Measurements from ENCODE around the gene C1orf159.
"Not testable (repeated sequence)": the region's sequence is repeated elsewhere in the genome, so short reads cannot be mapped to it uniquely, and the experiment has no call there.

C1orf159 gene

DNA sequence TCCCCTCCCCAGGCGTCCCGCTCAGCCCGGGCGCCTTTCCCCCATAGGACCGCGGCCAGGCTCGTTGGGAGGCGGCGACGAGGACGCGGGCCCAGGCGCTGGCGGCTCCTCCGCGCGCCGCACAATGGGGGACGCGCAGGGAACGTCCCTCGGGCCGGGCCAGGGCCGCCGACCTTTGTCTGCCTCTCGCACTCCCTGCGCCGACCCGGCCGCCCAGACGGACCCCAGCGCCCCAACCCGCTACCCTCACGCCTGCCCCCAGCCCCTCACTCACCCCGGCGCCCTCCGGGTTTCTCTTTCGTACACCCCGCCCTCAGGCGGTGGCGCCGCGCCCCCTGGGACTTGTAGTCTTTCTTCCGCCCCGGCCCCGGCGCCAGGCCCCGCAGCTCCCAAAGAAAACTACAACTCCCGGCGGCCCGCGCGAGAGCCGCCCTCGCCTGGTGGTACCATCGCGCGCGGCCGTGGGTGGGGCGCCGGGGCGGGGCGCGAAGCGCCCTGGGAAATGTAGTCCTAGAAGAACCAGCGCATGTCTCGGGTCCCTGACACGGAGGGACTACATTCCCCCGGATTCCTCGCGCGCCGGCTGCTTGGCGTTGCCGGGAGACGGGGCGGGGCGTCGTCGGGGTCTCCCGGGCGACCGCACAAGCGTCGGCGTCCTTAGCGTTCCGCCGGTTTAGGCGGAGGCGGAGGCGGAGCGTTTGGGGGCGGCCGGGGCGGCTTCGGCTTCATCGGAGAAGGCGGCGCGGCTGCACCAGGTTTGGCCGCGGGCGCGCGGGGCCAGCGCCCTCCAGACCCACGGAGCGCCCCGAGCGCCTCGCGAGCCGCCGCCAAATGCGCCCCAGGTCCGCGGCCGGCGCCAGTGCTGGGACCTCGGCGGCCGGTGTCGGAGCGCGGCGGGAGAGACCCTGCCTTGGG lies at the start of gene C1orf159:
Gene C1orf159 (minus strand): TSS at position 304 of the 915 bp plus-strand sequence. CDS start 24,546 bp downstream, outside the sequence.
- peak; percentile 89 for DNase-seq

DNA sequence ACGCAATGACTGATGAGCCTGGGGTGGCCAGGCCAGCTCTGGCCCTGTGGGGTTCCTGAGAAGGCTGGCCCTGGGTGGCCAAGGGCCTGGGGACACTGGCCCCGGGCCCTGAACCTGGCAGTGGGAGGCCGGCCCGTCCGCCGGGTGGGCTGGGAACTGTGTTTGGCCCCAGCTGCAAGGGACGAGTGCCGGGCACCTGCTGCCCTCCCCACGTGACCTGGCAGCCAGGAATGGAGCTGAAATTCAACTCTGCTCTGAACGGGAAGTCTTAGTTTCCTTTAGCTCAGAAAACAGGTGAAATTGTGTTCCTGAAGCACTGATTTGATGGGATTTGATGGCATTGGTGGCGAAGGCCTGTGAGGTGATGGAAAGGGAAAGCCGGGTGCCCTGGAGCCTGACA lies 49.6 kb upstream of the C1orf159 start:
- DNase-seq = no peak

DNA sequence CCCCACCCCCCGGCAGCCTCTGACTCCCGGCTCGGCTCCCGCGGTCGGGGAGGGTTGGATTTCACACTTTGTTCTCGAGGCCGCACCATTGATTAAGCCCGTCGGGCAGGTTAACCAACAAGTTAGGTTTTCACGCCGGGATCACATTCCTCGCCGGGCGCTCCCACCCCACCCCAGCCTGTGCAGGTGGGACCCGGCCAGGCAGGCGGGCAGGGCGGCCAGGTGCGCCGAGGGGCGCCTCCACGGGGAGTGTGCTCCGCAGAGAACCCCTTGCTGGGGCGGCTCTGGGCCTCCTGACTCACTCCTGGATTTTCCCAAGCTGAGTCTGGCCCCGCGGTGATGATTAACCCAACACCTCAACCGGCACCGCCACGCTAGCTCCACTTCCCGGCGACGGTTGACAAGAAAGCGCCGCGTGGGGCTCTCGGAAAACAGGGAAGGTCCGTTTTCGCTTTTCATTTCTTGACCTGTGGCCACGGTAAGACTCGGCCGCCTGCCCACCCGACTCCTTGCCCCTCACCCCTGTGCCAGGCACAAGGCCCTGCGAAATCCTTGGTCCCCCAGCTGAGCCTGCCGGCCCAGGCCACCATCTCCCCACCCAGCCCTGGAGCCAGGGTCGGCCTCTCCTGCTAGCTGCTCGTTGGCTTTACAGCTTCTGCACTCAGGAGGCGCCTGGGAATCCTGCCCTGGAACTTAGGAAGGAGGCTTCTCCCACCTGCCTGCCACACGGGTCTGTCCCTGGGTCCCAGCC lies 49.0 kb upstream of the C1orf159 start:
- no peak for DNase-seq

DNA sequence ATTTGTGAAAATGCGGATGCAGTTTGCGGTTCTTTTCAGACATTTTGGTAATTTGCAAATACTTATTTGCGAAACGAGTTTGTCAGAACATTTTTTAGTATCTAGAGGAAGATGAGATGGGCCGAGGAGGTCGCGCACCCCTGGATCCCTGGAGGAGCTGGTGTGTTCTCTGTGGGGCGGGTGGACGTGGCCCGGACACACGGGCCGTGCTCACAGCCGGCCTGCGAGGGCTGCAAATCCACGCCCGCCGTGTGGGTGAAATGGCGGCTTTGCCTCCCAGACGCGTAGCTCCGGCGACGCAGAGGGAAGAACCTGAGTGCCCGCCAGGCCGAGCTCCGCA lies 48.4 kb upstream of the C1orf159 start:
- DNase-seq = no peak

DNA sequence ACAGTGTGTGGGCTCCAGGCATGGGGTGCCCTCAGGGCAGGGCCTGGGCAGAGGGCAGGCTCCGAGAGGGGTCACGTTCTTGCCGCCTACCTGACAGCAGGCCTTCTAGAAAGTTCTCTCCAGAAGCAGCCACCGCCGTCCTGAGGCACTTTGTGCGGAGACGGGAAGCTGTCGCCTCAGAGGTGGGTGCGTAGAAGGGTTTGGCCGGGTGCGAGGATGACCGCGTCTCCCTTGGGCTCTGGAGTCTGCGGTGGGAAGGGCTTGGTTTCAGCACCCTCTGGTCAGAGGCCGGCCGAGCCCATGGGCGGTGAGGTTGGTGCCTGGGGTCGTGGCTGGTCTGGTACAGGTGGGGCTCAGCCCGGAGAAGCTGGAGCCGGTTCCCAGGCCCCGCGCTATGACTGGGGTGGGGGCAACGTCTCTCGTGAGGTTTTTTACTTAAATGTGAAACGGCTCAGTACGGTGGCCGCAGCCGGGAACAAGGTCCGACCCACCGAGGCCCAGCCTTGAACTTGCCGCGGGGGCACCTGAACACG lies 47.7 kb upstream of the C1orf159 start:
- DNase-seq = no peak

DNA sequence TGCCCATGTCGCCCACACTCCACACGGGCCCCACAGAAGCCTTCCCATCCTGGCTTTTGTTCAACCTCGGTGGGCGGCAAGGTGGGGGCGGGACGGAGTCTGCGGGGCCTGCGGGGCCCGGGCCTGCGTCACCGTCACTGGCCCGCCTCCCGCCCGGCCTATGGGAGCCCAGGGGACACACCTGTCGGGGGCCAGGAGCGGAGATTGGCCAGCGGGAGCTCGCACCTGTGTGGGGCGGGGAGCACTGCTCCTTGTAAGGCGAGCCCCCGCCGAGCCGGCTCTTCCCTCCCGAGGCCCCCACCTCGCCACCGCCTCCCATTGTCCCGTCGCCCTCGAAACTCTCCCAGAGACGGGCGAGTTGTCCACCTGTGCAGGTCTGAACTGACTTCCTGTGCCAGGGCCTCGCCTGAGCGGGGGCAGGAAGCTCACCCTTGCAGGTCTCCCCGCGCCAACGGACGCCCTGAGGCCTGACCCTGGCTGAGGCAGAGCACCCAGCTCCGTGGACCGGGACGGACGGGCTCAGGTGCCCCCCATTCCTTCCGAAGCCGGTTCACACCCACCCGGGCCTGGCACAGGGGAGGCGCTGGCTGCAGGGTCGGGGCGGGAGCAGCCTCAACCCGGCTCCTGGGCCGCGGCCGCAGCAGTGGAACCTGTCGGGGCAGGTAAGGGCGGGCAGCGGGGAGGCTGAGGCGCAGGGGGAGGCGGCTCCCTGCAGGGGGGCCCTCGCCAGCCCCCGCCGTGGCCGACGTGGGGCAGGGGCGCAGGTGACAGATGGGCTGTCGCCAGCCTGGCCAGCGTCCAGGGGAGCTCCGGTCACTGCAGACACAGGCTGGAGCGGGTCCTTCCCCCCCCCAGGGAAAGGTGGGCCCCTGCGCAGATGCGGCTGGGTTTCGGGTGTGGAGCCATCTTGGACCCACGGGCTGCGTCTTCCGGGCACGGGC lies 47.0 kb upstream of the C1orf159 start:
- DNase-seq = peak; percentile 2

DNA sequence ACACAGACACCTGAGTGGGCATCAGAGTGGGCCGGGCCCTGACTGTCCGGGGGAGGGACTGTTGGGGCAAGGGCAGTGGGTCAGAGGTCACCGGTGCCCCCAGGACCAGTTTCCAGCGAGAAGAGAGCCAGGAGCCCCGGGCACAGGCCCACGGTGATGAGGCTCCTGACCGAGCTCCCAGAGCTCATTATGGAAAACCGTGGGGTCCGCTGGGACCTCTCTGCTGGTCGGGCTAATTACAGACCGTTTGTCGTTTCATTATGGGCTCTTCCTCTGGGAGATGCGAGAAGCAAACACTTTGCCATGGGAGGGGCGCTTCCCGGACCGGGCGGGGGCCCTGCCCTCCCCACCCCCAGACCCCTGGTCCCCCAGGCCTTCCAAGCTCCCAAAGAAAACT lies 45.8 kb upstream of the C1orf159 start:
- DNase-seq = no peak

DNA sequence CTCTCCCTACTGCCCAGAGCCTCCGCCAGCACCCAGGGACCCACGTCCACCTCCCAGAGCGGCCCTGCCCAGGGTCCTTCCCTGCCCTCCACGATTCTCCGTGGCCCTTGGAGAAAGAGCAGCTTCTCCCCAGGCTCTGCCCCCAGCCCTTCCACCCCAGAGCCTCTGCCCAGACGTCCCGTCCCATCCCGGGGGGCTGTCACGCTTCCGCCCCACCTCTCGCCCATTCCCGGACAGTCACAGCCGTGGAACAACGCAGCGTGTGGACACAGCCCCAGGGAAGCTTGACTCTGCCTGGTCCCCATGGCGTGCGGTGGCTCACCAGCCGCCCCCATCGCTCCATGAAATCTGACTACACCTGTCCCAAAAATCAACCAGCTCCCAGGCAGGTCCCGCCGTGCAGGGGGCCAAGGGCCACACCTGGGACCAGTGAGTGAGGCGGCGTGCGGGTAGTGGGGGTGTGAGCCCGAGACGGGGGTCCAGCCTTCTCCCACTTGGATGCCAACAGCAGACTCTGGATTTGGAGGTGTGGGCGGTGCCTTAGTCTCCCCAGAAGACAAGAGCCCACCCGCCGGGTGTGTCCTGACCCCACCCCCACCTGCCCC lies 45.3 kb upstream of the C1orf159 start:
- DNase-seq = no peak

DNA sequence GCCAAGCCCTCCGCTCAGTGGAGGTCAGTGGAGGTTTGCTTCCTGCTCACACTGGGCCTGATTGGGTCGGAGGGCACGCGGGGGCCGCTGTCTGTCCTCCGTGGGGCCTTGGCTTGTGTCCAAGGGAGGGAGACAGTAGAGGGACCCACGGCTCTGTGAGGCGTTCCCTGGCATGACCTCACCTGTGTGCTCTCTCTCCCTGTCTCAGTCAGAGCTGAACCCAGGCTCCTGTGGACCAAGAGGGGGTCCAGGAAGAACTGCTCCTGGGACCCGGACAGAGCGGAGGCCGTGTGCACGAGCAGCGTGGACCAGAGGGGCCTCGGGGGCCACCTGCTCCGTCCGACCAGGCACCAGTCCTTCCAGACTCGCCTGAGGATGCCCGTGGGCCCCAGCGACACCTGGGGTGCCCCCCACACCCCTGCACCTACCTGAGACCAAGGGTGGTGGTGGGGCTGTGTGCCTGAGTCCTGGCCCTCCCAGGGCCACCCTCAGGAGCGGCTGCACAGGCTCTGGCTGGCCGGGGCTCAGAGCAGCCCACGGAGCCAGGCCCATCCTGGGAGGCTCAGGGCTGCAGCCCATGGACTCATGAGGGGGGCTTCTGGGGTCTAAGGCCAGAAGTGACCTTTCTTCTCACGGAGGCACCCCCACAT lies 44.5 kb upstream of the C1orf159 start:
- DNase-seq = no peak

DNA sequence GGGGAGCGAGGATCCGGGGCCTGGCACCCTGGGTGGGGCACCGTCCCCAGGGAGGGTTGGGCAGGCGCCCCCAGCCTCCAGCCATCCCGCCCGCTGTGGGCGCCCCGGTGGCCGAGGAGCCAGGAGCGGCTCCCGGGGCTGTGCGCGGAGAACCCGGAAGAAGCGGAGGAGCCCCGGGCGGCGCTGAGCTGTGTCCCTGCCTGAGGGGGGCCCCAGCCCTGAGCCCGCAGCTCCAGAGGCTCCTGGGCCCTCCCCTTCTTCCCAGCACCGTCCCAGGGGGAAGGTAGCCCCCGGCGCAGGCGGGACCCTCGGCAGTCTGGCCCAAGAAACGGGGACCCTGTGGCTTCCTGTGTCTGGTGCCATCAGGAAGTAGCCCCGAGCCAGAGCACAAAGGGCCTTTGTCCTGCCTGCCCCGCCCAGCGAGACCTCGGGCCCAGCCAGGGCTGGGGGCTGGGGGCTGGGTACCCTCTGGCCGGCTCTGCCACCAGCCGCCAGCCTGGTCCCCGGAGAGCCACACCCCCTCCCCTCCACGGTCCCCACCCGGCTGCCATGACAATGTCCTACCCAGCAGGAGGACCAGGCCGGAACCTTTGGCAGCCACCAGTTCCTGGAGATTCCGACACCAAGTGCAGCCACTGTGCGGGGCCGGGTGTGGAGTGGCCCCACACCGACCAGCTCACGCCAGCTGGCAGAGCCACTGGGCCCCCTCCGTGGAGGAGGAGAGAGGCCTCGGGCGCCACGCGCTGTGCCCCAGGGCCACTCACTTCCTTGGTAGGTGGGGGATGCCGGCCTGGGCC lies 42.2 kb upstream of the C1orf159 start:
- DNase-seq = no peak

DNA sequence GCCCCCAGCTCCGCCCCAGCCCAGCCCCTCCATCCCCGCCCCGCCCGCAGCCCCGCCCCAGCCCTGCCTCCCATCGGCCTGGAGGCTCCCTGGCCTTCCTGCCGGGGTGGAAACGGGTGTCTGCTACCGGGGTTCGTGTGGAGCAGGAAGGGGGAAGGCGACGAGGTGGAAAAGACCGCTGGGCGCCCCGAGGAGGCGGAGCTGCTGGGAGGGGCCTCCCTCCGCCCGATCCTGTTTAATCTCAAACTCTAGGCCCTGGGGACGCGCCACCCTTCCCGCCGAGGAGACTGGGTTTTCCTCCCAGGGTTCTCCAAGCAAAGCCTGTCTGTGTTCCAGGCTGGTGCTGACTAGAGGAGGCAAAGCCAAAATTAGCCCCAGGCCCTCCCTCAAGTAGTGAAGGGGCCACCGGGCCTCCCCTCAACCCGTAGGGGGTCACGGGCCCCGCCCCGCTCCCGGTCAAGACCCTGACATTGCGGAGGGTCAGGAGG lies 41.6 kb upstream of the C1orf159 start:
- DNase-seq = no peak

DNA sequence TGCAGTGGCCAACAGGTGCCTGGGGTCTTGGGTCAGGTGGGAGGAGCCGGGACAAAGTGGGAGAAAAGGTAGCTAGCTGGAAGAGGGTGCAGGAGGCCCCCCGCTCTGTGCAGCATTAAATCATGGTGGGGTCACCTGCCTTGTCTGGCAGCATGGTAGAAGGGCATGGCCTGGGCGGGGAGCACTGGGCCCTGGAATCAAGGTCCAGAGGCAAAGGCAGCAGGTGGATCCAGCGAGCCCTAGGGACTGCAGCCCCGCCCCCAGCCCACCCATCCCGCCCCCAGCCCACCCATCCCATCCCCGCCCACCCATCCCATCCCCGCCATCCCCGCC lies 41.1 kb upstream of the C1orf159 start:
- no peak for DNase-seq

DNA sequence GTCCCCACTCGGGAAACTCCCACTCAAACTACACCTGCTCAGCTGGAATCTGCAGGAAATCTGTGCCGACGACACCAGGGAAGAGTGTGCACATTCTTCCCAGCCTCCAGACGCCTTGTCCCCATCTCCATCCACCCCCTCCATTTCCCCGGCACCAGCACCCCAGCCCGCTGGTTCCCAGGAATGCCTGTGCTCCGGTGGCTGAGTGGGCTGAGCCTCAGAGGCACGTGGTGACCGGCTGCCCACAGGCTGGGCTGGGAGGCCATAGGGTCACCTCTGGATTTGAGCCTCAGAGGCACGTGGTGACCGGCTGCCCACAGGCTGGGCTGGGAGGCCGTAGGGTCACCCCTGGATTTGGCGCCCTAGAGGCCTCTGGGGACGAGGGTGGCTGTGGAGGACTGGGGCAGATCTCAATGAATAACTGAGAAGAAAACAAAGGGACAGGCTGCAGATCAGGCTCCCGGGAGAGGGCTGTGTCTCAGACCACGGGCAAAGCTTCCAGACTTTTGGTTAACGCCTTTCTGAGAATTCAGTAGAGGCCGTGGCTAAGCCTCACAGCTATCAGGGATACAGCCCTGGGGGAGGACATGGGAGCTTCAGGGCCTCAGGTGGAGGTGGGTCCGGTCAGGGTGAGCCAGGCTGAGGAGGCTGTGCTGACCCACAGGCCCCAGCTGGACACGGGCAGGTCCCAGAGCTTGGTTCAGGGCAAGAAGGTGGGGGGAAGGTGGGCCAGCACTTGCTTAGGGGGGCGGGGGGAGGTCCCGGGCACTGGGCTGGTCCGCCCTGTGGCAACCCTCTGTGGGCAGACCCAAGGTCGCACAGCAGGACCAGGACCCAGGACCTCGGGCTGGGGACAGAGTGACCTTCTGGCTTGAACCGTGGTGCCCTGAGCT lies 40.5 kb upstream of the C1orf159 start:
- no peak for DNase-seq

DNA sequence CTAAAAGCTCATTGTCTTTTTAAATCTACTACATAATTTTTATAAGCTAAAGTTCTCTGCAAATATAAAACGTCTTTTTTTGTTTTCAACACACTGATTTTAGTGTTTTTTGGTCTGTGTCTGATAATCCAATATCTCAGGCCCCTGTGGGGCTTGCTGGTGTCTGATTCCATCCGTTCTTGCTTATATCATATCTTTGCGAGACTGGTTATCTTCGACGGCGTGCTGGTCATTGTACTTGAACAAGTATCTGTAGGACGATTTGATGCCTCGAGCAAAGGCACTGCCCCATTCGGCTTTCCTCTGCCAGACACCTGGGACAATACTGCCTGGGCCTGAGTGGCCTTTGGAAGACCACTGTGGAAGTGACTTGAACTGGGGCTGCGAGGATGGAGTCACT lies 39.4 kb upstream of the C1orf159 start:
- no peak for DNase-seq

DNA sequence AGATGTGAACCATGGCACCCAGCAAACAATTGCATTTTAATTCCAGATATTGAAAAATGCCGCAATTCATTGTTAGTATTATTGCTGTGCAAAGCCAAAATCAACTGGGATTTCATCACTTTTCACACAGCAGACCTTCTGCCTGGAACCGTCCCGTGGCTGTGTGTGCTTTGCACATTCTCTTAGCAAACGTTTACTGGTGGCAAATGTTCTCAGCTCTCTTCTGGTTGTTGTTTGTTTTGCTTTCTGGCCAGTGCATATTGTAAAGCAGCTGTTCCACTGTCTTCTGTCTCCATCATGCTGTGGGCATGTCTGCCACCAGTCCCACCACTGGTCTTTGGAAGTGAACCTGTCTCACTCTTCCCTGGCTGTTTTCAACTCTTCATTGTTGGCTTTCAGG lies 38.0 kb upstream of the C1orf159 start:
- DNase-seq = no peak

DNA sequence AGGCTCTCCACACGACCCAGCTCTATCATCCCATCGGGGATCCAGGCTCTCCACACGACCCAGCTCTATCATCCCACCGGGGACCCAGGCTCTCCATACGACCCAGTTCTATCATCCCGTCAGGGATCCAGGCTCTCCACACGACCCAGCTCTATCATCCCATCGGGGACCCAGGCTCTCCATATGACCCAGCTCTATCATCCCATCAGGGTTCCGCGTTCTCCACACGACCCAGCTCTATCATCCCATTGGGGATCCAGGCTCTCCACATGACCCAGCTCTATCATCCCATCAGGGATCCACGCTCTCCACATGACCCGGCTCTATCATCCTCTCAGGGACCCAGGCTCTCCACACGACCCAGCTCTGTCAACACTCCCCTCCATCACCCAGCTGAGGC lies 37.3 kb upstream of the C1orf159 start:
- DNase-seq = not testable (repeated sequence)

DNA sequence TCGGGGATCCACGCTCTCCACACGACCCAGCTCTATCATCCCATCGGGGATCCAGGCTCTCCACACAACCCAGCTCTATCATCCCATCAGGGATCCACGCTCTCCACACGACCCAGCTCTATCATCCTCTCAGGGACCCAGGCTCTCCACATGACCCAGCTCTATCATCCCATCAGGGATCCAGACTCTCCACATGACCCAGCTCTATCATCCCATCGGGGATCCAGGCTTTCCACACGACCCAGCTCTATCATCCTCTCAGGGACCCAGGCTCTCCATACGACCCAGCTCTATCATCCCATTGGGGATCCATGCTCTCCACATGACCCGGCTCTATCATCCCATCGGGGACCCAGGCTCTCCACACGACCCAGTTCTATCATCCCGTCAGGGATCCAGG lies 36.5 kb upstream of the C1orf159 start:
- not testable (repeated sequence) for DNase-seq

DNA sequence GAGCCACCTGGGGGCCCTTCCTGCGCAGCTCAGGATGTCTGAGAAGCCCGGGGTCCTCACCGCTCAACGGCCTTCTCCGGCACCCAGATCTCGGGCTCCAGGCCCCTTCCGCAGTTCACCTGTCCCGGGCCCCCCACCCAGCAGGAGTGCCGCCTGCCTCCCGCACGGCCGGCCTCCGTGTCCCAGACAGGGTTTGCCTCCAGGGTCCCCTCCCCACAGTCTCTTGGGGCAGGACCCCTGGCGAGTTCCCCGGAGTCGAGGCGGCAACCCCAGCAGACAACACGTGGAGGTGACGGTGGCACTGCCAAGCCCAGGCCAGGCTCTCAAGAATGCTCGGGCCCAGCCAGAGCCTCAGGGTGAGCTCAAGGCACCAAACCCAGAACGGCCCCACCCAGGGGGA lies 35.4 kb upstream of the C1orf159 start:
- no peak for DNase-seq

DNA sequence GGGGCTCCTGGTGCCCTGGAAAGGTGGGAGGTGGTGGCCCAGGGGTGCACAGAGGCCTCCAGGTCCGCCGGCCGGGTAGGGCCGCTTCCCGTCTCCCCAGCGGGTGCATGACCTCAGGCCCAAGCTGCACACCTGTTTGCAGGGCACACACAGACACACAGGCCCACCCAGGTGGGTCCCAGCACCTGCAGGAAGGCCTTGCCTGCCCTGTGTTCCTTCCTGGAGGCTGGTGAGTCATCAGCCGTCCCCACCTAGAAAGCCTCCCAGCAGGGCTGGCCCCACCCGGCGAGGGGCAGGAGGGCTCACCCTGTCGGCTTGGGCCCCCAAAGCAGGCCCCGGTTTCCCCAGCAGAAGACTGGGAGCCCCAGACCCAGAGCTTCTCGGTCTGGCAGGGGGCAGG lies 34.2 kb upstream of the C1orf159 start:
- DNase-seq = no peak

DNA sequence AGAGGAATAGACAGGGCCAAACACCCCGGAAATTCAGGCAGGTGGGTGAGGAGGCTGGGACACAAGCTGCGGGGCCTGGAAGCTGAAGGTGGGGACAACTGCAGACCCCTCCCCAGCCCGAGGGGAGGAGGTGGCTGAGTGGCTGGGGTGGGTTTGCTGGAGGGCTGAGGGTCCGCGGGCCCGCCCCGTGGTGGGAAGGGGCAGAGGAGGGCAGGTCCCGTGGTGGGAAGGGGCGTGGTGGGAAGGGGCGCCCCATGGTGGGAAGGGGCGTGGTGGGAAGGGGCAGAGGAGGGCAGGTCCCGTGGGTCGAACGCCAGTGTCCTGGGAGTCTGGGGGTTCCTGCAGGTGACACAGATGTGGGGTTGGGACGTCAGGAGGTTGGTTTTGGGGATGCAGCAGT lies 33.5 kb upstream of the C1orf159 start:
- DNase-seq = no peak
